CD4-positive, CD25-positive, alpha-beta regulatory T cell (primary cell): ENCODE results near the gene SATB1. TPM values are rescaled to one million over a fixed set of nuclear protein-coding genes. Genes with fewer than 3 reads are reported as not detected.

ENCODE experiments used
- ATAC-seq, 2 donors: fragments of 150-1000 bp; cut with Tn5 transposase; one replicate each; pipeline ENCODE4 v1.10.0; 2021; ENCODE audit warnings: low read depth in 2 of 2, moderate number of reproducible peaks in 2 of 2, moderate library complexity in 1 of 2
- DNase-seq, 3 donors: peaks; one replicate each; pipeline versions ENCODE4 v3.0.0 to v3.0.0-alpha.2; 2012 to 2022; ENCODE audit warnings: mixed read lengths in 1 of 3
- H3K27ac ChIP-seq: one replicate; pipeline ENCODE4 v1.7.0; 2013; ENCODE audit warnings: mild to moderate bottlenecking, low read length; ENCODE audit not compliant: insufficient read depth, poor library complexity, severe bottlenecking
- H3K27me3 ChIP-seq: one replicate; pipeline ENCODE4 v1.7.0; 2013; ENCODE audit warnings: low read length; ENCODE audit not compliant: control insufficient read depth, insufficient read depth
- H3K36me3 ChIP-seq: one replicate; pipeline ENCODE4 v1.7.0; 2013; ENCODE audit warnings: mild to moderate bottlenecking, low read length, moderate library complexity; ENCODE audit not compliant: control insufficient read depth, insufficient read depth
- H3K4me1 ChIP-seq: 2 replicates; pipeline ENCODE4 v1.7.0; 2013; ENCODE audit warnings: mild to moderate bottlenecking, low read length; ENCODE audit not compliant: insufficient read depth, control insufficient read depth, poor library complexity, severe bottlenecking
- H3K4me3 ChIP-seq: one replicate; pipeline ENCODE4 v1.7.0; 2013; ENCODE audit warnings: low read depth, mild to moderate bottlenecking, low read length, moderate library complexity
- H3K9me3 ChIP-seq, 2 experiments: 1 replicate in 1 of 2; 2 replicates in 1 of 2; pipeline ENCODE4 v1.7.0; 2013; ENCODE audit warnings: low read length in 2 of 2, mild to moderate bottlenecking in 1 of 2, moderate library complexity in 1 of 2; ENCODE audit not compliant: control insufficient read depth in 2 of 2
- H3K27ac Mint-ChIP-seq, 3 donors: one replicate each; pipeline ENCODE4 v1.8.0; 2020 to 2022; ENCODE audit warnings: mild to moderate bottlenecking in 3 of 3, mixed read lengths in 3 of 3, moderate library complexity in 2 of 3
- H3K27me3 Mint-ChIP-seq: one replicate; pipeline ENCODE4 v1.8.0; 2022; ENCODE audit warnings: mild to moderate bottlenecking, mixed read lengths
- H3K36me3 Mint-ChIP-seq: one replicate; pipeline ENCODE4 v1.8.0; 2020; ENCODE audit warnings: mixed read lengths
- H3K4me1 Mint-ChIP-seq, 4 donors: one replicate each; pipeline ENCODE4 v1.8.0; 2020 to 2022; ENCODE audit warnings: mixed read lengths in 4 of 4, mild to moderate bottlenecking in 1 of 4
- H3K4me3 Mint-ChIP-seq, 4 donors: one replicate each; pipeline ENCODE4 v1.8.0; 2020 to 2022; ENCODE audit warnings: mild to moderate bottlenecking in 4 of 4, mixed read lengths in 4 of 4, moderate library complexity in 3 of 4
- H3K9me3 Mint-ChIP-seq, 7 donors: one replicate each; pipeline ENCODE4 v1.8.0; 2020 to 2022; ENCODE audit warnings: mixed read lengths in 7 of 7, mild to moderate bottlenecking in 3 of 7, moderate library complexity in 2 of 7
- polyA plus RNA-seq, 4 donors: library from polyadenylated mRNA; unstranded; fragments of 300-500 nt; fragmentation: Illumina TruSeq; gene quantifications; one replicate each; pipeline ENCODE4 v1.2.3, GENCODE V29; 2021
- total RNA-seq: library from RNA; stranded (reverse); gene quantifications from one replicate; pipeline ENCODE4 v1.2.3, GENCODE V29; 2022

Gene SATB1
- total and polyA plus RNA-seq, 5 donors from 2014 or later: 31.8 to 121 (median 72.1) TPM

- Mint-ChIP-seq H3K36me3 (peaks cover 16% of the 10 kb centered on the region), H3K4me1 (peaks cover 21 to 75% (median 51%) of the 10 kb centered on the region in 4 donors), H3K9me3 (peaks cover 0 to 2% (median 0%) of the 10 kb centered on the region in 7 donors), H3K4me3 (peak overlapping the region; percentile 92 to 98 (median 94)), H3K27me3 (peaks cover 31% of the 10 kb centered on the region), H3K27ac (peak overlapping the region; percentile 92 to 98 (median 93))
- peak overlapping the region; percentile 93 for H3K4me3 ChIP-seq
- H3K36me3 ChIP-seq: peaks cover 6% of the 10 kb centered on the region
- no peaks in the 10 kb centered on the region for H3K9me3 ChIP-seq
- peaks cover 3% of the 10 kb centered on the region for H3K27me3 ChIP-seq
- H3K27ac ChIP-seq: peak overlapping the region; percentile 79
- DNase-seq (peak in 1 of 3 donors; percentile 46), ATAC-seq (no peak)
- peaks cover 43% of the 10 kb centered on the region for H3K4me1 ChIP-seq
Measured at GRCh38 chr3:18422972-18423371, 2.2 kb downstream of the SATB1 start.

DNA sequence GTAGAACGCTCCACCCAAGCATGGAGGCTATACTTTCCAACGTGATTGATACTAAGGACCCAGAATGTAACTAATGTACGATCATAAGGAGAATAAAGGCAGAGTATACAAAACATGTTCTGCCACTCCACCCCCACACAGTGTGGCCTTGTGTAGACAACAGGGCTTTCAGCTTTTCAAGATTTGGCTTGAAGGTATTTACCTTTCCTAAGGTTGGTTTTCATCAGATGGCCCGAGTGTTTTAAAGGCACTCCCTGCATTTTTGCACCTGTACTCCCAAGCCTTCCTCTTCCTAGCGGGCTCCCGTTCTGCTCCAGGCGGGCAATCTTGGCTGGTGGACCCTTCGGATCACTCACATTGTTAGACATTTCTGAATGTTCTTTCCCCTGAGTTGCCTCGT is 4.6 kb downstream of the SATB1 start:
- H3K36me3 Mint-ChIP-seq: peaks cover 29% of the 10 kb centered on the region
- H3K4me3 Mint-ChIP-seq: peak overlapping the region; percentile 4 to 92 (median 52)
- Histone ChIP-seq H3K27me3 (no peaks in the 10 kb centered on the region), H3K36me3 (peaks cover 12% of the 10 kb centered on the region), H3K9me3 (no peaks in the 10 kb centered on the region), H3K4me1 (peaks cover 33% of the 10 kb centered on the region), H3K27ac (peak overlapping the region; percentile 26), H3K4me3 (no peak overlapping the region)
- no peak for ATAC-seq
- H3K4me1 Mint-ChIP-seq: peaks cover 21 to 81% (median 51%) of the 10 kb centered on the region in 4 donors
- no peak for DNase-seq
- H3K27ac Mint-ChIP-seq: peak overlapping the region; percentile 72 to 84 (median 82)
- H3K9me3 Mint-ChIP-seq: peaks cover 0 to 2% (median 0%) of the 10 kb centered on the region in 7 donors
- H3K27me3 Mint-ChIP-seq: peaks cover 19% of the 10 kb centered on the region

DNA sequence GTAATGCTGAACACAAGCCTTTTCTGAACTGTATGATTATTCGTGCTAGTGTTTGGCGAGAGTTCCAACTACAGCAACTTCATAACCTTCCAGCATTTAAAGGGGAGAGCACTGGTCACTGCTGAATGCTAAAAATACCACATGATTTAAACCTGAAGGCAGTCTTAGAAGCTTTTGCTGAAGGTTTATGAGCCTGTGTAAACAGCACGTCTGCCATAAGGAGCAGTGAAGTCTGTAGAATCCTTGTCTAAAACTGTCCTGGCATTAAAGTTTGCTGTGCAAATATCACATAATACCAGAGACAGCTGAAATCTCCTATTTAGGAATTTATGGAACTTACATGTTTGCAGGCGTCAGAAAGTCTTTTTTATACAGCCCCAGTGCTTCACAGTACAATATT is 5.9 kb downstream of the SATB1 start:
- Histone ChIP-seq H3K4me3 (peak overlapping the region; percentile 1), H3K27ac (peak overlapping the region; percentile 16), H3K36me3 (peaks cover 21% of the 10 kb centered on the region), H3K9me3 (no peaks in the 10 kb centered on the region), H3K4me1 (peaks cover 33% of the 10 kb centered on the region), H3K27me3 (no peaks in the 10 kb centered on the region)
- H3K4me3 Mint-ChIP-seq: peak overlapping the region in 3 of 4 donors; percentile 71 to 81 (median 72)
- H3K27ac Mint-ChIP-seq: peak overlapping the region; percentile 75 to 82 (median 81)
- peaks cover 0 to 2% (median 0%) of the 10 kb centered on the region in 7 donors for H3K9me3 Mint-ChIP-seq
- peaks cover 21 to 88% (median 52%) of the 10 kb centered on the region in 4 donors for H3K4me1 Mint-ChIP-seq
- H3K36me3 Mint-ChIP-seq: peaks cover 29% of the 10 kb centered on the region
- DNase-seq (no peak), ATAC-seq (no peak)
- H3K27me3 Mint-ChIP-seq: peaks cover 14% of the 10 kb centered on the region

GRCh38 chr3:18417904-18418572 is 7.1 kb downstream of the SATB1 start:
- DNase-seq: no peak
- Mint-ChIP-seq H3K4me3 (peak overlapping the region; percentile 51 to 81 (median 72)), H3K27ac (peak overlapping the region; percentile 75 to 84 (median 81)), H3K9me3 (no peaks in the 10 kb centered on the region), H3K36me3 (peaks cover 29% of the 10 kb centered on the region), H3K4me1 (peaks cover 16 to 86% (median 46%) of the 10 kb centered on the region in 4 donors), H3K27me3 (peaks cover 2% of the 10 kb centered on the region)
- Histone ChIP-seq H3K36me3 (peaks cover 21% of the 10 kb centered on the region), H3K4me3 (peak overlapping the region; percentile 32), H3K27ac (no peak overlapping the region), H3K4me1 (peaks cover 21% of the 10 kb centered on the region), H3K9me3 (no peaks in the 10 kb centered on the region), H3K27me3 (no peaks in the 10 kb centered on the region)
- no peak for ATAC-seq

DNA sequence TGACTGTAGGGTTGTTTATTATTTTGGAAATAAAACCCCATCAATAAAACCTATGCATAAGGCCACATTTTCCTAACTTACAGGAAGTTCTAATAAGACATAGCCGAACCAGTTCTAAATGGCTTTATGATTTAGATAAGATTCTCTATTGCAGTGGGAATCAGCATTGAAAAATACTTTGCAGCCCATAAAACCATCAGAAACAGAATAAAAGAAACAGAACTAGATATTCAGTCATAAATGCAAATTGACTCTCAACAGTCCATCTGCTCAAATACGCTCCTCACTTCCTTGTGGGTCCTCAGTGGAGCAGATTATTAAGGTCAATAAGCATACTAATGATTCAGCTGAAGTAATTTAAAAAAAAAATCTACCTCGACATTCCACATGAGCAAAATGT is 8.8 kb downstream of the SATB1 start:
- peaks cover 21% of the 10 kb centered on the region for H3K36me3 ChIP-seq
- peaks cover 12 to 85% (median 40%) of the 10 kb centered on the region in 4 donors for H3K4me1 Mint-ChIP-seq
- no peaks in the 10 kb centered on the region for H3K27me3 Mint-ChIP-seq

DNA sequence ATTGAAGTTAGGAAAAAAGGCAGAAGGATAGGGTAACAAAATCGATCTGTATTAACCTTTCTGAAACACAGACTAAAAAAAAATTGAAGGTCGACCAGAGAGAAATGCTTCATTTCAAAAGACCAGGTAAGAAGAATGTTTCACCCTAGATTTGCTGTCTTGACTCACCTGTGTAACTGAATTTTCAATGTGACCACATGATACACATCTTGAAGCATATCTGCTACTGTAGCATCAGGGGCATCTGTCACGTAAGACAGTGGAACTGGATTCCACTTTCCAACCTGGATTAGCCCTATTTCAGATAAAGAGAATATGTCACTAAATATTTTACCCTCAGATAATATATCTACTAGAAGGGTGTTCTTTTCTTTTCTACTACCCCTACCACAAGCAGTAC is 9.3 kb downstream of the SATB1 start:
- Mint-ChIP-seq H3K27ac (peak overlapping the region in 2 of 3 donors; percentile 55 to 74), H3K4me3 (peak overlapping the region in 3 of 4 donors; percentile 13 to 49 (median 33)), H3K36me3 (peaks cover 31% of the 10 kb centered on the region), H3K9me3 (no peaks in the 10 kb centered on the region), H3K4me1 (peaks cover 13 to 84% (median 38%) of the 10 kb centered on the region in 4 donors), H3K27me3 (no peaks in the 10 kb centered on the region)
- Histone ChIP-seq H3K27ac (no peak overlapping the region), H3K27me3 (no peaks in the 10 kb centered on the region), H3K4me3 (no peak overlapping the region), H3K36me3 (peaks cover 21% of the 10 kb centered on the region), H3K9me3 (no peaks in the 10 kb centered on the region), H3K4me1 (peaks cover 20% of the 10 kb centered on the region)
- ATAC-seq: no peak
- DNase-seq: no peak

More for the DNA sequence above, 8.8 kb downstream of the SATB1 start:
- Mint-ChIP-seq H3K4me3 (peak overlapping the region in 3 of 4 donors; percentile 13 to 49 (median 33)), H3K27ac (peak overlapping the region; percentile 32 to 74 (median 55)), H3K36me3 (peaks cover 32% of the 10 kb centered on the region), H3K9me3 (no peaks in the 10 kb centered on the region)
- Histone ChIP-seq H3K27me3 (no peaks in the 10 kb centered on the region), H3K27ac (no peak overlapping the region), H3K4me1 (peaks cover 21% of the 10 kb centered on the region), H3K4me3 (peak overlapping the region; percentile 10), H3K9me3 (no peaks in the 10 kb centered on the region)
- ATAC-seq (no peak), DNase-seq (no peak)

- Mint-ChIP-seq H3K36me3 (peaks cover 26% of the 10 kb centered on the region), H3K4me3 (peak overlapping the region in 3 of 4 donors; percentile 2 to 67 (median 16)), H3K27me3 (no peaks in the 10 kb centered on the region), H3K4me1 (peaks cover 12 to 83% (median 41%) of the 10 kb centered on the region in 4 donors), H3K9me3 (no peaks in the 10 kb centered on the region), H3K27ac (peak overlapping the region in 2 of 3 donors; percentile 16 to 60)
- ATAC-seq: no peak
- H3K4me1 ChIP-seq: peaks cover 16% of the 10 kb centered on the region
- no peaks in the 10 kb centered on the region for H3K9me3 ChIP-seq
- peaks cover 16% of the 10 kb centered on the region for H3K36me3 ChIP-seq
- H3K4me3 ChIP-seq: no peak overlapping the region
- no peak for DNase-seq
- H3K27ac ChIP-seq: no peak overlapping the region
- no peaks in the 10 kb centered on the region for H3K27me3 ChIP-seq
Measured at GRCh38 chr3:18415167-18415566, 10.0 kb downstream of the SATB1 start.
